Activated T-helper 9 cell treated with anti-CD3 and anti-CD28 coated beads, Interleukin-2, amount 50 U/mL, for 16 hours (primary cell): ENCODE results near the gene ZC3H7A.
A peak's percentile ranks its signal among the peaks of the same experiment; 100 is the strongest.

Experiments
- DNase-seq: peaks from one replicate; pipeline ENCODE4 v3.0.0-alpha.2; 2020; ENCODE audit warnings: low read depth

Gene ZC3H7A

GRCh38 chr16:11774065-11774626, 22.9 kb downstream of the ZC3H7A start:
- no peak for DNase-seq

- no peak for DNase-seq
These were observed 28.2 kb downstream of the ZC3H7A start for GRCh38 chr16:11768849-11769248.

- no peak for DNase-seq
These were observed 34.6 kb downstream of the ZC3H7A start for GRCh38 chr16:11762431-11762830.

- no peak for DNase-seq
These were observed 37.1 kb downstream of the ZC3H7A start for GRCh38 chr16:11759997-11760396.

- no peak for DNase-seq
These were observed 37.8 kb downstream of the ZC3H7A start for GRCh38 chr16:11759163-11759834.

- DNase-seq: no peak
These were observed 39.1 kb downstream of the ZC3H7A start for GRCh38 chr16:11757671-11758545.

- DNase-seq: no peak
These were observed 40.8 kb downstream of the ZC3H7A start for GRCh38 chr16:11756248-11756647.

- DNase-seq: no peak
These were observed 41.9 kb downstream of the ZC3H7A start for GRCh38 chr16:11755022-11755760.

- no peak for DNase-seq
These were observed 44.2 kb downstream of the ZC3H7A start for GRCh38 chr16:11752856-11753255.

- DNase-seq: no peak
These were observed 47.0 kb downstream of the ZC3H7A start for GRCh38 chr16:11750056-11750455.

GRCh38 chr16:11748404-11749254, 48.4 kb downstream of the ZC3H7A start:
- DNase-seq: no peak

- DNase-seq: no peak
These were observed 49.1 kb downstream of the ZC3H7A start for GRCh38 chr16:11747949-11748403.

GRCh38 chr16:11744075-11744470, 53.0 kb downstream of the ZC3H7A start:
- DNase-seq: no peak

- no peak for DNase-seq
These were observed 53.6 kb downstream of the ZC3H7A start for GRCh38 chr16:11743308-11744074.

GRCh38 chr16:11742536-11743307, 54.3 kb downstream of the ZC3H7A start, which contains the start of gene TXNDC11:
Gene TXNDC11, minus strand, starts transcription at chr16:11742857. Its CDS starts 127 bp downstream, at chr16:11742730.
- peak; percentile 99 for DNase-seq

- peak; percentile 33 for DNase-seq
These were observed 54.9 kb downstream of the ZC3H7A start for GRCh38 chr16:11742093-11742535.

- DNase-seq: no peak
These were observed 56.5 kb downstream of the ZC3H7A start for GRCh38 chr16:11740567-11740966.

- DNase-seq: no peak
These were observed 58.1 kb downstream of the ZC3H7A start for GRCh38 chr16:11738742-11739544.

GRCh38 chr16:11737713-11738112, 59.3 kb downstream of the ZC3H7A start:
- no peak for DNase-seq
